Activated B cell treated with CpG ODN at 0.5 μM for 24 hours (primary cell): ENCODE measurements around the gene PCP4L1. TPM values are rescaled to one million over a fixed set of nuclear protein-coding genes. Genes with fewer than 3 reads are reported as not detected.

Experiments used
- ATAC-seq: fragments of 200-7000 bp; cut with Tn5 transposase; one replicate; pipeline ENCODE4 v1.10.0; 2021; ENCODE audit warnings: low read depth, mild to moderate bottlenecking, moderate library complexity
- CTCF ChIA-PET: fragments of 350-600 bp; sonication (Branson Sonifier 250); formaldehyde crosslinking; loops from one replicate; lab custom pipeline; 2021; ENCODE audit warnings: antibody characterized with exemption; lab: Charles Lee
- POLR2A ChIA-PET: fragments of 350-600 bp; sonication (Branson Sonifier 250); formaldehyde crosslinking; loops from one replicate; lab custom pipeline; 2021; ENCODE audit warnings: antibody characterized with exemption; lab: Charles Lee
- DNase-seq: peaks from one replicate; pipeline ENCODE4 v3.0.0; 2022
- H3K27ac Mint-ChIP-seq: one replicate; pipeline ENCODE4 v1.8.0; 2020; ENCODE audit warnings: mixed read lengths
- H3K27me3 Mint-ChIP-seq: one replicate; pipeline ENCODE4 v1.8.0; 2021; ENCODE audit warnings: mixed read lengths
- H3K36me3 Mint-ChIP-seq: one replicate; pipeline ENCODE4 v1.8.0; 2021; ENCODE audit warnings: low read depth, mixed read lengths
- H3K4me1 Mint-ChIP-seq: one replicate; pipeline ENCODE4 v1.8.0; 2021; ENCODE audit warnings: mixed read lengths
- H3K4me3 Mint-ChIP-seq: one replicate; pipeline ENCODE4 v1.8.0; 2020; ENCODE audit warnings: mild to moderate bottlenecking, mixed read lengths
- H3K9me3 Mint-ChIP-seq: one replicate; pipeline ENCODE4 v1.8.0; 2020; ENCODE audit warnings: mixed read lengths
- intact Hi-C: fragments of 100-400 bp; cut with micrococcal nuclease; formaldehyde crosslinking; loops from one replicate; pipeline ENCODE4 v1.15.1; 2024
- total RNA-seq: library from RNA; stranded (reverse); gene quantifications from 2 replicates; pipeline ENCODE4 v1.2.3, GENCODE V29; 2022
- TF ChIP-seq, protein P1 (sequence below): fragments of 200-600 bp; IDR thresholded peaks from one replicate; pipeline ENCODE4 v1.8.0; 2022; ENCODE audit warnings: antibody characterized with exemption, mild to moderate bottlenecking

The PCP4L1 gene
- total RNA-seq, 1 donor from 2014 or later, result not detected

GRCh38 chr1:161225534-161226319 lies 32.8 kb upstream of the PCP4L1 start, which contains the start of gene TOMM40L:
Gene TOMM40L (plus strand): TSS chr1:161226060. CDS start chr1:161226490, 430 bp downstream.
- POLR2A ChIA-PET, result interaction anchor here (0.6 to 3.2 kb wide), 24 partner anchors 10 to 516 kb away, joined by 3 to 43 read pairs (median 6); partner anchors contain the start of genes ARHGAP30, B4GALT3, DEDD and FCRLA
- H3K4me3 Mint-ChIP-seq, result peak within 1 kb of the TSS; percentile 99
- peaks cover 29% of the 10 kb centered on the region for H3K4me1 Mint-ChIP-seq
- intact Hi-C loops, result loop anchor here (1.0 to 2.0 kb wide), 8 partner anchors 15 to 89 kb away; partner anchors contain the start of genes B4GALT3, NDUFS2, SDHC and USP21
- DNase-seq (peak; percentile 65), ATAC-seq (peak; percentile 95)
- peak within 1 kb of the TSS; percentile 93 for H3K27ac Mint-ChIP-seq
- H3K27me3 Mint-ChIP-seq, result peaks cover 25% of the 10 kb centered on the region
- peaks cover 29% of the 10 kb centered on the region for H3K36me3 Mint-ChIP-seq
- TF ChIP-seq, protein P1, sequence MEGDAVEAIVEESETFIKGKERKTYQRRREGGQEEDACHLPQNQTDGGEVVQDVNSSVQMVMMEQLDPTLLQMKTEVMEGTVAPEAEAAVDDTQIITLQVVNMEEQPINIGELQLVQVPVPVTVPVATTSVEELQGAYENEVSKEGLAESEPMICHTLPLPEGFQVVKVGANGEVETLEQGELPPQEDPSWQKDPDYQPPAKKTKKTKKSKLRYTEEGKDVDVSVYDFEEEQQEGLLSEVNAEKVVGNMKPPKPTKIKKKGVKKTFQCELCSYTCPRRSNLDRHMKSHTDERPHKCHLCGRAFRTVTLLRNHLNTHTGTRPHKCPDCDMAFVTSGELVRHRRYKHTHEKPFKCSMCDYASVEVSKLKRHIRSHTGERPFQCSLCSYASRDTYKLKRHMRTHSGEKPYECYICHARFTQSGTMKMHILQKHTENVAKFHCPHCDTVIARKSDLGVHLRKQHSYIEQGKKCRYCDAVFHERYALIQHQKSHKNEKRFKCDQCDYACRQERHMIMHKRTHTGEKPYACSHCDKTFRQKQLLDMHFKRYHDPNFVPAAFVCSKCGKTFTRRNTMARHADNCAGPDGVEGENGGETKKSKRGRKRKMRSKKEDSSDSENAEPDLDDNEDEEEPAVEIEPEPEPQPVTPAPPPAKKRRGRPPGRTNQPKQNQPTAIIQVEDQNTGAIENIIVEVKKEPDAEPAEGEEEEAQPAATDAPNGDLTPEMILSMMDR, result no peak
- CTCF ChIA-PET, result interaction anchor here (0.6 to 3.4 kb wide), 25 partner anchors 10 to 177 kb away, joined by 3 to 27 read pairs (median 6); partner anchors contain the start of genes ADAMTS4, CFAP126, NDUFS2 and PPOX
- H3K9me3 Mint-ChIP-seq, result no peaks in the 10 kb centered on the region

DNA sequence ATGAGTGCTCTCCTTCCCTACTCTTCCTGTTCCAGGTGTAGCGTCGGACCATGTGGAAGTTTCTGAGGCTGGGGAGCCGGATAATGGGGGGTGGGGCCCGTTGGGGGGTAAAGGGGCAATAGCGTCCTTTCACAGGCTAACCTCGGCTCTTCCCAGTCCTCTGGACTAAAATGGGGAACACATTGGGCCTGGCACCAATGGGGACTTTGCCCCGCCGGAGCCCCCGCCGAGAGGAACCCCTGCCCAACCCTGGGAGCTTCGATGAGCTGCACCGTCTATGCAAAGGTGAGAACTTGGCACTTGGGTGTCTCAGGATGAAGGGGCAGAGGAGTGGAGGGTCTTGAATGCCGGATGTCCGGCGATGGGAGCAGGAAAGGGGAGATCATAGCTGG lies 32.2 kb upstream of the PCP4L1 start:
- ChIA-PET POLR2A (interaction anchor here (0.6 to 3.2 kb wide), 17 partner anchors 10 to 515 kb away, joined by 3 to 43 read pairs (median 6); partner anchors contain the start of genes ARHGAP30, B4GALT3, DEDD and NDUFS2), CTCF (interaction anchor here (0.9 to 3.4 kb wide), 23 partner anchors 11 to 174 kb away, joined by 3 to 27 read pairs (median 8); partner anchors contain the start of genes ADAMTS4, CFAP126, NDUFS2 and PPOX)
- Mint-ChIP-seq H3K27ac (peak overlapping the region; percentile 93), H3K36me3 (peaks cover 32% of the 10 kb centered on the region), H3K27me3 (peaks cover 22% of the 10 kb centered on the region), H3K9me3 (no peaks in the 10 kb centered on the region), H3K4me1 (peaks cover 29% of the 10 kb centered on the region), H3K4me3 (peak overlapping the region; percentile 99)
- no peak for DNase-seq
- no peak for ATAC-seq
- TF ChIP-seq, protein P1, result no peak
- intact Hi-C loops, result no loop called here

GRCh38 chr1:161226759-161227158 lies 31.8 kb upstream of the PCP4L1 start:
- peak overlapping the region; percentile 99 for H3K4me3 Mint-ChIP-seq
- intact Hi-C loops, result loop anchor here (1.0 kb wide), 3 partner anchors 65 to 156 kb away; partner anchors contain the start of gene CFAP126
- peaks cover 32% of the 10 kb centered on the region for H3K36me3 Mint-ChIP-seq
- TF ChIP-seq, protein P1, result no peak
- ChIA-PET CTCF (interaction anchor here (0.9 to 3.4 kb wide), 10 partner anchors 17 to 155 kb away, joined by 3 to 27 read pairs (median 9); partner anchors contain the start of genes CFAP126, NDUFS2 and SDHC), POLR2A (interaction anchor here (1.3 to 3.2 kb wide), 6 partner anchors 24 to 163 kb away, joined by 5 to 43 read pairs (median 14); partner anchors contain the start of genes DEDD, NDUFS2 and SDHC)
- H3K27me3 Mint-ChIP-seq, result peaks cover 21% of the 10 kb centered on the region
- DNase-seq (no peak), ATAC-seq (no peak)
- H3K9me3 Mint-ChIP-seq, result no peaks in the 10 kb centered on the region
- H3K27ac Mint-ChIP-seq, result peak overlapping the region; percentile 12
- peaks cover 29% of the 10 kb centered on the region for H3K4me1 Mint-ChIP-seq

- H3K4me3 Mint-ChIP-seq, result peak overlapping the region; percentile 99
- CTCF ChIA-PET, result interaction anchor here (0.7 to 3.4 kb wide), 10 partner anchors 17 to 154 kb away, joined by 3 to 27 read pairs (median 4); partner anchors contain the start of genes CFAP126 and NDUFS2
- POLR2A ChIA-PET, result interaction anchor here (1.3 to 3.2 kb wide), 3 partner anchors 46 to 86 kb away, joined by 5 to 26 read pairs (median 18); partner anchors contain the start of gene SDHC
- ATAC-seq, result peak; percentile 23
- peaks cover 15% of the 10 kb centered on the region for H3K27me3 Mint-ChIP-seq
- intact Hi-C loops, result loop anchor here (1.0 kb wide), 3 partner anchors 64 to 155 kb away; partner anchors contain the start of gene CFAP126
- DNase-seq, result peak; percentile 70
- H3K9me3 Mint-ChIP-seq, result no peaks in the 10 kb centered on the region
- peaks cover 32% of the 10 kb centered on the region for H3K36me3 Mint-ChIP-seq
- H3K27ac Mint-ChIP-seq, result peak overlapping the region; percentile 42
- H3K4me1 Mint-ChIP-seq, result peaks cover 29% of the 10 kb centered on the region
- TF ChIP-seq, protein P1, result no peak
These were observed 31.2 kb upstream of the PCP4L1 start for GRCh38 chr1:161227196-161227871.
